Bronchial epithelial cell (primary cell): ENCODE measurements around the gene TREM2. TPM values are rescaled to one million over a fixed set of nuclear protein-coding genes. Genes with fewer than 3 reads are reported as not detected.

ENCODE experiments used
- DNase-seq: peaks from one replicate; pipeline ENCODE4 v3.0.0-alpha.2; 2010; ENCODE audit warnings: low read depth
- FAIRE-seq: peaks from 2 replicates; lab custom pipeline; 2011; peaks lifted over from hg19 to GRCh38; lab: Jason Lieb, UNC
- H3K27me3 ChIP-seq: 2 replicates; pipeline ENCODE4 v1.5.1; 2011; ENCODE audit warnings: low read length; ENCODE audit not compliant: control insufficient read depth, insufficient read depth
- H3K36me3 ChIP-seq: 2 replicates; pipeline ENCODE4 v1.5.1; 2011; ENCODE audit warnings: low read length; ENCODE audit not compliant: control insufficient read depth, insufficient read depth
- H3K4me3 ChIP-seq: 2 replicates; pipeline ENCODE4 v1.5.1; 2011; ENCODE audit warnings: mild to moderate bottlenecking, low read depth, low read length, control low read depth
- CTCF ChIP-seq: IDR thresholded peaks from 2 replicates; pipeline ENCODE4 v1.5.1; 2011; ENCODE audit warnings: mild to moderate bottlenecking, moderate library complexity, low read length, control low read depth, inconsistent platforms; ENCODE audit not compliant: insufficient read depth, severe bottlenecking
- total RNA-seq: library from RNA; depleted of rRNA; stranded (reverse); fragments of >200 nt; gene quantifications from 2 replicates; pipeline ENCODE4 v1.2.1, GENCODE V29; 2014

The TREM2 gene
- total RNA-seq, 1 donor from 2014 or later: 0.53 TPM

DNA sequence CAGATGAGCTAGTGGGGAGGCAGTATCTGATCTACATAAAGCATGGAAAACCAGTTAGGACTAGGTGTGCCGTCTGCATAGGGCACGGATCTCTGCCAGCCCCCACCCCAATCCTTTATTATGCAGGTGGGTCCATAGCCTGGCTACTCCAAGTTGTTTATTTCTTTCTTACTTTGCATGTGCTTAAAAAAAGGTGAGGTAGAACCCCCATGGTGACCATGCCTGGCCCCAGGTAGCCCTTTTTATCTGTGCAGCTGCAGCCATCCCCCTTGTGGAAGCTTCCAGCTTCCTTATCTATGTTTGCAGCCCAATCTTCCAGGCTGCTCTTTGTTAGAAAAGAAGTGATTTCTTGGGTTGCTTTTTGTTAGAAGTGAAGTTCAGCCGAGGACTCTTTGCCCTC lies 9.0 kb upstream of the TREM2 start:
- Histone ChIP-seq H3K36me3 (no peaks in the 10 kb centered on the region), H3K27me3 (no peaks in the 10 kb centered on the region), H3K4me3 (no peak overlapping the region)
- TF ChIP-seq CTCF: no peak
- DNase-seq (no peak), FAIRE-seq (no peak)

- TF ChIP-seq CTCF: no peak
- FAIRE-seq: no peak
- no peak overlapping the region for H3K4me3 ChIP-seq
- DNase-seq: no peak
- no peaks in the 10 kb centered on the region for H3K36me3 ChIP-seq
- no peaks in the 10 kb centered on the region for H3K27me3 ChIP-seq
Observed at GRCh38 chr6:41170547-41171160, 7.7 kb upstream of the TREM2 start.

GRCh38 chr6:41167173-41167963 lies 4.5 kb upstream of the TREM2 start:
- H3K36me3 ChIP-seq: no peaks in the 10 kb centered on the region
- DNase-seq (peak; percentile 33), FAIRE-seq (no peak)
- TF ChIP-seq CTCF: no peak
- H3K27me3 ChIP-seq: no peaks in the 10 kb centered on the region
- no peak overlapping the region for H3K4me3 ChIP-seq

DNA sequence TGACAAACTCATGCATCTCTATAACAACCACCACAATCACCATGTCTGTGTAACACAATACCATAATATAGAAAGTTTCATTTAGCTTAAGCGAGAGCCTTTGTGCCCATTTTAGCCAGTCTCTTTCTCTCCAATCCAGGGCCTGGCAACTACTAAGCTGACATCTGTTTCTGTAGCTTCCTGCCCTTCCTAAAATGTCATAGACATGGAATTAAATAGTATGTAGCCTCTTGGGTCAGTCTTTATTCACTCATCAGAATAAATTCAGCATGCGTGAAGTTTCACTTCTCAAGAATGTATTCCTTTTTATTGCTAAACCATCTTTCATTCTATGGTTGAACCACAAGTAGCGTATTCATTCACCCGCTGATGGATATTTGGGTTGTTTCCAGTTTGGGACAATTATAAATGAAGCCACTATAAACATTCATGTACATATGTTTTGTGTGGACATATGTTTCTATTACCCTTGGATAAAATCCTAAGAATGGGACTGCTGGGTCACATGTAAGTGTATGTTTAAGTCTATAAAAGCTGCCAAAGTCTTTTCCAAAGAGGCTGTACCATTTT lies 1.7 kb upstream of the TREM2 start:
- no peak for TF ChIP-seq CTCF
- no peak for DNase-seq
- no peak for FAIRE-seq
- Histone ChIP-seq H3K27me3 (no peaks in the 10 kb centered on the region), H3K4me3 (no peak overlapping the region), H3K36me3 (no peaks in the 10 kb centered on the region)

DNA sequence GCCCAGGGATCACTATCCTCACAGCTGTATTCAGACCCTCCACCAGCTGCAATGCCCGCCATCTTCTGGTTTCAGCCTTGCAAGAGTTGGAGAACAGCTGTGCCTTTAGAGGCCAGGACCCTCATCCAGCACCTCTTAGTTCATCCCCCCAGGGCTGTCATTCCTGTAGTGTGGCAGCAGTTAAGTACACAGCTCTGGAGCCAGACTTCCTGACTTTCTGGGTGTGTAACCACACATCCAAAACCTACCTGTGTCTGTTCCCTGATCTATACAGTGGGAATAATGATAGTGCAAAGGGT lies 452 bp upstream of the TREM2 start:
- FAIRE-seq: no peak
- DNase-seq: no peak
- H3K4me3 ChIP-seq: no peak overlapping the region
- H3K27me3 ChIP-seq: no peaks in the 10 kb centered on the region
- no peak for TF ChIP-seq CTCF
- H3K36me3 ChIP-seq: no peaks in the 10 kb centered on the region
